GM12878 (cell line): ENCODE results near the gene PRMT3. TPM values are rescaled to one million over a fixed set of nuclear protein-coding genes. Genes with fewer than 3 reads are reported as not detected.

Experiments
- ATAC-seq: fragments of 200-7000 bp; cut with Tn5 transposase; 3 replicates; pipeline ENCODE4 v1.9.1; 2020; ENCODE audit warnings: mild to moderate bottlenecking, moderate library complexity
- BruUV-seq: library from RNA; stranded (reverse); fragments of 400-500 nt; replicated peaks from 2 replicates; lab custom pipeline; 2021; lab: Mats Ljungman, UMichigan
- CTCF ChIA-PET: fragments of 300-600 bp; sonication (Branson Sonifier 250); formaldehyde crosslinking; extraction: SDS; loops from one replicate; lab custom pipeline; 2021; ENCODE audit warnings: inconsistent platforms; lab: Yijun Ruan, JAX
- POLR2A ChIA-PET: fragments of 350-600 bp; formaldehyde crosslinking; extraction: SDS; loops from one replicate; lab custom pipeline; 2021; ENCODE audit warnings: inconsistent platforms; lab: Charles Lee
- RAD21 ChIA-PET: fragments of 300-600 bp; sonication (Branson Sonifier 250); formaldehyde crosslinking; loops from one replicate; lab custom pipeline; 2023; ENCODE audit warnings: antibody characterized with exemption; ENCODE audit not compliant: unreplicated experiment; lab: Charles Lee
- SMC1A ChIA-PET: fragments of 300-600 bp; sonication (Branson Sonifier 250); formaldehyde crosslinking; loops from one replicate; lab custom pipeline; 2023; ENCODE audit not compliant: unreplicated experiment, uncharacterized antibody; lab: Charles Lee
- DNase-seq: peaks from one replicate; pipeline ENCODE4 v3.0.0-alpha.2; 2011; ENCODE audit warnings: low read depth, low spot score
- FAIRE-seq: peaks from 3 replicates; lab custom pipeline; 2011; peaks lifted over from hg19 to GRCh38; lab: Jason Lieb, UNC
- H2AFZ ChIP-seq: 2 replicates; pipeline ENCODE4 v1.6.0; 2011; ENCODE audit warnings: low read depth, low read length, control low read depth; ENCODE audit not compliant: control insufficient read depth
- H3K27ac ChIP-seq: 2 replicates; pipeline ENCODE4 v1.5.1; 2011; ENCODE audit warnings: control low read depth; ENCODE audit not compliant: control insufficient read depth, insufficient read depth
- H3K27me3 ChIP-seq, 2 experiments: replicated peaks in 1 of 2; 2 replicates each; pipeline versions ENCODE4 v1.6.0 to v1.6.1; 2011; ENCODE audit warnings: low read length in 1 of 2; ENCODE audit not compliant: control insufficient read depth in 2 of 2, insufficient read depth in 2 of 2
- H3K36me3 ChIP-seq, 2 experiments: 2 replicates each; pipeline ENCODE4 v1.5.1; 2011; ENCODE audit warnings: low read length in 1 of 2; ENCODE audit not compliant: control insufficient read depth in 2 of 2, insufficient read depth in 2 of 2
- H3K4me1 ChIP-seq: 2 replicates; pipeline ENCODE4 v1.6.1; 2011; ENCODE audit warnings: mild to moderate bottlenecking, low read length, moderate library complexity, mixed read lengths; ENCODE audit not compliant: control insufficient read depth, insufficient read depth
- H3K4me2 ChIP-seq: 2 replicates; pipeline ENCODE4 v1.6.0; 2011; ENCODE audit warnings: control low read depth; ENCODE audit not compliant: control insufficient read depth, insufficient read depth
- H3K4me3 ChIP-seq: fragments of 200-600 bp; sonication (generic); 2 replicates; pipeline ENCODE4 v1.5.1; 2016
- H3K79me2 ChIP-seq: 2 replicates; pipeline ENCODE4 v1.6.0; 2011; ENCODE audit warnings: low read length; ENCODE audit not compliant: control insufficient read depth, insufficient read depth
- H3K9ac ChIP-seq: 2 replicates; pipeline ENCODE4 v1.8.0; 2011; ENCODE audit warnings: low read length, control low read depth, mixed read lengths; ENCODE audit not compliant: control insufficient read depth, insufficient read depth
- H3K9me3 ChIP-seq: replicated peaks from 3 replicates; pipeline ENCODE4 v1.5.1; 2011; ENCODE audit warnings: mild to moderate bottlenecking, low read length; ENCODE audit not compliant: control insufficient read depth, insufficient read depth
- H4K20me1 ChIP-seq: 2 replicates; pipeline ENCODE4 v1.6.0; 2011; ENCODE audit not compliant: control insufficient read depth, insufficient read depth
- CBX3 ChIP-seq: fragments of 200-600 bp; sonication (generic); IDR thresholded peaks from 2 replicates; pipeline ENCODE4 v1.6.1; 2016; ENCODE audit warnings: low read depth, borderline replicate concordance
- EP300 ChIP-seq, 2 experiments: fragments of 150-350 bp in 1 of 2; IDR thresholded peaks; 2 replicates each; pipeline ENCODE4 v1.6.1; 2011 to 2012; ENCODE audit warnings: low read depth in 2 of 2, low read length in 2 of 2, borderline replicate concordance in 1 of 2, improper control_type of control experiment in 1 of 2, inconsistent platforms in 1 of 2; ENCODE audit not compliant: control insufficient read depth in 1 of 2
- HDAC6 ChIP-seq: fragments of 200-600 bp; sonication (generic); IDR thresholded peaks from one replicate; pipeline ENCODE4 v1.8.0; 2017; ENCODE audit warnings: antibody characterized with exemption; ENCODE audit not compliant: unreplicated experiment
- MXI1 ChIP-seq: fragments of 150-350 bp; IDR thresholded peaks from 2 replicates; pipeline ENCODE4 v1.6.1; 2011; ENCODE audit warnings: low read depth, mild to moderate bottlenecking, inconsistent platforms, low read length, improper control_type of control experiment
- RAD21 ChIP-seq: IDR thresholded peaks from 2 replicates; pipeline ENCODE4 v1.6.1; 2011; ENCODE audit warnings: mild to moderate bottlenecking, low read depth, low read length, moderate library complexity; ENCODE audit not compliant: insufficient read depth
- RAD51 ChIP-seq: fragments of 450-650 bp; IDR thresholded peaks from 2 replicates; pipeline ENCODE4 v1.6.1; 2016; ENCODE audit warnings: moderate library complexity, mild to moderate bottlenecking, inconsistent platforms
- SMARCA5 ChIP-seq: fragments of 450-650 bp; IDR thresholded peaks from 2 replicates; pipeline ENCODE4 v1.6.1; 2017; ENCODE audit warnings: mild to moderate bottlenecking
- TBL1XR1 ChIP-seq: IDR thresholded peaks from 2 replicates; pipeline ENCODE4 v1.6.1; 2012; ENCODE audit warnings: low read depth, low read length, improper control_type of control experiment
- ZNF24 ChIP-seq: fragments of 450-650 bp; IDR thresholded peaks from 2 replicates; pipeline ENCODE4 v1.6.1; 2017; ENCODE audit warnings: antibody characterized with exemption, mild to moderate bottlenecking
- ZNF384 ChIP-seq: IDR thresholded peaks from 2 replicates; pipeline ENCODE4 v1.6.1; 2012; ENCODE audit warnings: low read depth, mild to moderate bottlenecking, low read length, improper control_type of control experiment, borderline replicate concordance
- WGBS: methylation state at CpG from one replicate; pipeline ENCODE4 v1.1.6; 2016; ENCODE audit warnings: low lambda C conversion rate; ENCODE audit not compliant: insufficient replicate concordance, insufficient coverage; ENCODE audit errors: missing lambda C conversion rate; 5-methylcytosine and 5-hydroxymethylcytosine counted together
- in situ Hi-C: fragments of 300-500 bp; cut with MboI; formaldehyde crosslinking; loops from 9 replicates; pipeline ENCODE4 v1.14.3; 2018; ENCODE audit warnings: mixed read lengths
- intact Hi-C: fragments of 100-400 bp; cut with micrococcal nuclease; formaldehyde crosslinking; loops from one replicate; pipeline ENCODE4 v1.14.2; 2022; ENCODE audit not compliant: unreplicated experiment
- polyA plus RNA-seq, 11 experiments: library from polyadenylated mRNA; depleted of rRNA in 4 of 11; unstranded in 6 of 11; stranded (reverse) in 5 of 11; fragments of >200 nt; fragmentation: Nextera tagmentation in 4 of 11; fragmentation: Illumina TruSeq in 1 of 11; extraction: Ambion mirVana in 4 of 11; extraction: Trizol in 1 of 11; gene quantifications; 1 replicate in 1 of 11; 2 replicates in 10 of 11; pipeline versions ENCODE4 v1.2.1 to v1.2.3, GENCODE V29; 2011 to 2016; ENCODE audit warnings: inconsistent platforms in 2 of 11, missing spikeins in 2 of 11, low read depth in 1 of 11
- total RNA-seq, 4 experiments: library from RNA; depleted of rRNA in 3 of 4; stranded (reverse); fragments of >200 nt in 3 of 4; fragmentation: Illumina TruSeq in 1 of 4; extraction: Trizol in 1 of 4; gene quantifications; 2 replicates each; pipeline versions ENCODE4 v1.2.1 to v1.2.3, GENCODE V29; 2013 to 2021
- TF ChIP-seq, protein P1 (sequence below): fragments of 450-650 bp; IDR thresholded peaks from 2 replicates; pipeline ENCODE4 v1.6.1; 2017; ENCODE audit warnings: mild to moderate bottlenecking, moderate library complexity
- TF ChIP-seq, protein P2 (sequence below): IDR thresholded peaks from 2 replicates; pipeline ENCODE4 v1.6.1; 2011; ENCODE audit warnings: low read depth, low read length, improper control_type of control experiment, borderline replicate concordance

Gene PRMT3
- total and polyA plus RNA-seq, 10 of the 15 experiments (the other 5 are each of a cell fraction or from before 2014, with no cell fraction given), result 13.9 to 52.1 (median 27.7) TPM

DNA sequence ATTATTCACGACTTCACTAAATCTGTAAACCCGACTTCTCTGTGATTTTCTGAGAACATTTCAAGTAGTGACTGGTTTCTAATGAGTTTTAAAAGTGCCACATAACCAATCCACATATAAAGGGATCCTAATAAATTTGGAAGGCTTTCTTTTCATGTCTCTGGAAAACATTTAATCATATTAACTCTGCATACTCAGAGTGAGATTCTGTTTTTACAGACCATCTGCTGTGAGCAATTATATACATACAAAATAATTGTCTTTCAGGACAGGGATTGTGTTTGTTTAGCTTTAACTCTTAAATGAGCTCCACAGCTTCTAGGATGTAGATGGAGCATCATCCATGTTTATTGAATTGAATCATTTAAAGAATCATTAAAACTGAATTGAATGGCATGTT is 65.1 kb downstream of the PRMT3 start:
- RAD21 ChIA-PET, result no interaction called here
- Histone ChIP-seq H3K4me3 (no peak overlapping the region), H3K4me1 (no peaks in the 10 kb centered on the region), H3K27me3 (no peaks in the 10 kb centered on the region), H2AFZ (no peak overlapping the region), H4K20me1 (no peaks in the 10 kb centered on the region), H3K4me2 (no peak overlapping the region), H3K79me2 (no peaks in the 10 kb centered on the region), H3K9me3 (no peaks in the 10 kb centered on the region), H3K36me3 (peaks cover 0 to 5% of the 10 kb centered on the region in 2 experiments; a peak in 3 of 4 replicates), H3K9ac (no peak overlapping the region), H3K27ac (no peak overlapping the region)
- ATAC-seq (no peak), DNase-seq (no peak), FAIRE-seq (no peak)
- SMC1A ChIA-PET, result no interaction called here
- no TSS peak for BruUV-seq
- intact Hi-C loops (no loop called here), in situ Hi-C loops (no loop called here)
- CTCF ChIA-PET, result interaction anchor here (1.2 kb wide), 1 partner anchor 9 kb away, joined by 3 read pairs; no protein-coding TSS in a partner anchor
- POLR2A ChIA-PET, result no interaction called here
- WGBS, result 100% methylated on average over 2 of the region's 2 CpGs
- TF ChIP-seq HDAC6, result no peak
- no peak for TF ChIP-seq CBX3
- TF ChIP-seq ZNF384, result no peak
- no peak for TF ChIP-seq TBL1XR1
- TF ChIP-seq RAD51, result no peak
- TF ChIP-seq ZNF24, result no peak
- no peak for TF ChIP-seq MXI1
- TF ChIP-seq, protein P1, sequence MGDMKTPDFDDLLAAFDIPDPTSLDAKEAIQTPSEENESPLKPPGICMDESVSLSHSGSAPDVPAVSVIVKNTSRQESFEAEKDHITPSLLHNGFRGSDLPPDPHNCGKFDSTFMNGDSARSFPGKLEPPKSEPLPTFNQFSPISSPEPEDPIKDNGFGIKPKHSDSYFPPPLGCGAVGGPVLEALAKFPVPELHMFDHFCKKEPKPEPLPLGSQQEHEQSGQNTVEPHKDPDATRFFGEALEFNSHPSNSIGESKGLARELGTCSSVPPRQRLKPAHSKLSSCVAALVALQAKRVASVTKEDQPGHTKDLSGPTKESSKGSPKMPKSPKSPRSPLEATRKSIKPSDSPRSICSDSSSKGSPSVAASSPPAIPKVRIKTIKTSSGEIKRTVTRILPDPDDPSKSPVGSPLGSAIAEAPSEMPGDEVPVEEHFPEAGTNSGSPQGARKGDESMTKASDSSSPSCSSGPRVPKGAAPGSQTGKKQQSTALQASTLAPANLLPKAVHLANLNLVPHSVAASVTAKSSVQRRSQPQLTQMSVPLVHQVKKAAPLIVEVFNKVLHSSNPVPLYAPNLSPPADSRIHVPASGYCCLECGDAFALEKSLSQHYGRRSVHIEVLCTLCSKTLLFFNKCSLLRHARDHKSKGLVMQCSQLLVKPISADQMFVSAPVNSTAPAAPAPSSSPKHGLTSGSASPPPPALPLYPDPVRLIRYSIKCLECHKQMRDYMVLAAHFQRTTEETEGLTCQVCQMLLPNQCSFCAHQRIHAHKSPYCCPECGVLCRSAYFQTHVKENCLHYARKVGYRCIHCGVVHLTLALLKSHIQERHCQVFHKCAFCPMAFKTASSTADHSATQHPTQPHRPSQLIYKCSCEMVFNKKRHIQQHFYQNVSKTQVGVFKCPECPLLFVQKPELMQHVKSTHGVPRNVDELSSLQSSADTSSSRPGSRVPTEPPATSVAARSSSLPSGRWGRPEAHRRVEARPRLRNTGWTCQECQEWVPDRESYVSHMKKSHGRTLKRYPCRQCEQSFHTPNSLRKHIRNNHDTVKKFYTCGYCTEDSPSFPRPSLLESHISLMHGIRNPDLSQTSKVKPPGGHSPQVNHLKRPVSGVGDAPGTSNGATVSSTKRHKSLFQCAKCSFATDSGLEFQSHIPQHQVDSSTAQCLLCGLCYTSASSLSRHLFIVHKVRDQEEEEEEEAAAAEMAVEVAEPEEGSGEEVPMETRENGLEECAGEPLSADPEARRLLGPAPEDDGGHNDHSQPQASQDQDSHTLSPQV, result no peak
- no peak for TF ChIP-seq SMARCA5
- no peak for TF ChIP-seq EP300 (IDR thresholded peaks at IDR 0.05; ENCODE audit: borderline replicate concordance in 1 of 2, control insufficient read depth in 1 of 2, low read depth in 2 of 2, low read length in 2 of 2)
- TF ChIP-seq, protein P2, sequence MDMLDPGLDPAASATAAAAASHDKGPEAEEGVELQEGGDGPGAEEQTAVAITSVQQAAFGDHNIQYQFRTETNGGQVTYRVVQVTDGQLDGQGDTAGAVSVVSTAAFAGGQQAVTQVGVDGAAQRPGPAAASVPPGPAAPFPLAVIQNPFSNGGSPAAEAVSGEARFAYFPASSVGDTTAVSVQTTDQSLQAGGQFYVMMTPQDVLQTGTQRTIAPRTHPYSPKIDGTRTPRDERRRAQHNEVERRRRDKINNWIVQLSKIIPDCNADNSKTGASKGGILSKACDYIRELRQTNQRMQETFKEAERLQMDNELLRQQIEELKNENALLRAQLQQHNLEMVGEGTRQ, result no peak
- no peak for TF ChIP-seq RAD21
